ENCODE results near the gene ADAP2.
"Not testable (repeated sequence)": the region's sequence is repeated elsewhere in the genome, so short reads cannot be mapped to it uniquely, and the experiment has no call there.

The ADAP2 gene

DNA sequence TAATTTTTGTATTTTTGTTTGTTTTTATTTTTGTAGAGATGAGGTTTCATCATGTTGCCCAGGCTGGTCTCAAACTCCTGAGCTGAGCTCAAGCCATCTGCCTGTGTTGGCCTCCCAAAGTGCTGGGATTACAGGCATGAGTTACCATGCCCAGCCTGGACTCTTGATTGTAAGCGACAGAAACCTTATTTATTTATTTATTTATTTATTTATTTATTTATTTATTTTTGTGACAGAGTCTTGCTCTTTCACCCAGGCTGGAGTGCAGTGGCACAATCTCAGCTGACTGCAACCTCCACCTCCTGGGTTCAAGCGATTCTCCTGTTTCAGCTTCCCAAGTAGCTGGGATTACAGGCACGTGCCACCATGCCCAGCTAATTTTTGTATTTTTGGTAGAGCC, 8.1 kb downstream of the ADAP2 start:
- DNase-seq (ENCODE audit: low read depth): not testable (repeated sequence)

DNA sequence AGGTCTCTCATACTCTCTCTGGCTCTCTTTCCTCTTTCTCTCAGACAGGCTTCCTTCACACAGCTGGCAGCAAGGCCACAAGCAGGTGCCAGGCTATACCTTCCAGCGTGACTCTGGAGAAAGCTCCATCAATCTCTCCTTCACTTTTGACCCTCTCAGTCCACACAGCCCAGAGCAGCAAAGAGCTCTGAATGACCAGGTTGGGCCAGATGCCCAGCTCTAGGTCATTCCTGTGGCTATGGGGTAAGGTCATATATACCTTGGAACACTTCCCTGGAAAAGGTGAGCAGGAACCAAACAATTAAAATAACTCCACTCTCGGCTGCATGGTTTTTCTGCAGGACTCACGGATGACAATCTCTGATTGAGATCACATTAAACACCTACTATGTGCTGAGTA, 8.8 kb downstream of the ADAP2 start:
- no peak for DNase-seq (ENCODE audit: low read depth)

DNA sequence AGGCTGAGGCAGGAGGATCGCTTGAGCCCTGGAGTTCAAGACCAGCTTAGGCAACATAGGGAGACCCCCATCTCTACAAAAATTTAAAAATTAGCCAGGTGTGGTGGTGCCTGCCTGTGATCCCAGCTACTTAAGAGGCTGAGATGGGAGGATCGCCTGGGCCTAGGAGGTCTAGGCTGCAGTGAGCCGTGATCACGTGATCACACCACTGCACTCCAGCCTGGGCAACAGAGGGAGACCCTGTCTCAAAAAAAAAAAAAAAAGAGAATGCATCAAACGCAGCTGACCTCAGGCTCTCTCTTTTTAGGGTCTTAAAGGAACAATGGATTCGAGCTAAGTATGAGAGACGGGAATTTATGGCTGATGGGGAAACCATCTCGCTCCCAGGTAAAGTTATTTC, 9.8 kb downstream of the ADAP2 start:
- DNase-seq (ENCODE audit: low read depth): not testable (repeated sequence)

DNA sequence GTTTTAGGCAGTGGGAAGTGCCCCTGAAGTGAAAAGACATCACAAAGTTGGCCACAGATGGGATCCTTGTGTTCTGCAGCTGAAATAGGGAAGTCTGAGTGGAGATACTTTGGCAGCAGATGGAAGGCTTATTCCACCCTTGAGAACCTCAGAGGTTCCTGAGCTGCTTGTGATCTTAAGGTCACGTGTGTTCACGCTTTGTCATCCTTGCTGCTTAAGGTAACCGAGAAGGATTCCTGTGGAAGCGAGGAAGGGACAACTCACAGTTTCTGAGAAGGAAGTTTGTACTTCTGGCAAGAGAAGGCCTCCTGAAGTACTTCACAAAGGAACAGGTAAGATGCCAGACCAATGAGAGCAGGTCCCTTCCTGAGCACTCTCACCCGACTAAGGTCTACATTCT, 12.2 kb downstream of the ADAP2 start:
- DNase-seq (ENCODE audit: low read depth): no peak

DNA sequence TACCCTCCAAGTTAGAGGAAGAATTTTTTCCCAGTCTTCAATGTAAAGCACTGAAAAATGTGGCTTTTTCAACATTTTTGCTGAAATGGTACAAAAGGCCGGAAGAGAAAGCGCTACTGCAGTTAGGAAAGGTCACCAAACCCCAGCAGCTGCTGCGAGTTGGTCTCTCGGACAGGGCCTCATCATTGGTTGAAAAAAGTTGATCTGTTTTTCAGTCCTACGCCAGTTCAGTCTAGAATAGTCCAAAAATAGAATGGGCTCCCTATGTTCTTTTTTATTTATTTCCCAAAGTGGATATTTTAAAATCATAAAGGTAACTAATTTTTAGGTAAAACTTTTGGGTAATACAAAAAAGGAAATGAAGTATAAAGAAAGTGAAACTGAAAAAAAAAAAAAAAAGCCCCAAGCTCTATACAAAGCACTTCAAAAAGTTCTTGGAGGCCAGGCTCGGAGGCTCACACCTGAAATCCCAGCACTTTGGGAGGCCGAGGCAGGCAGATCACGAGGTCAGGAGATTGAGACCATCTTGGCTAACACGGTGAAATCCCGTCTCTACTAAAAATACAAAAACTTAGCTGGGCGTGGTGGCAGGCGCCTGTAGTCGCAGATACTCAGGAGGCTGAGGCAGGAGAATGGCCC, 17.4 kb downstream of the ADAP2 start:
- no peak for DNase-seq (ENCODE audit: low read depth)

DNA sequence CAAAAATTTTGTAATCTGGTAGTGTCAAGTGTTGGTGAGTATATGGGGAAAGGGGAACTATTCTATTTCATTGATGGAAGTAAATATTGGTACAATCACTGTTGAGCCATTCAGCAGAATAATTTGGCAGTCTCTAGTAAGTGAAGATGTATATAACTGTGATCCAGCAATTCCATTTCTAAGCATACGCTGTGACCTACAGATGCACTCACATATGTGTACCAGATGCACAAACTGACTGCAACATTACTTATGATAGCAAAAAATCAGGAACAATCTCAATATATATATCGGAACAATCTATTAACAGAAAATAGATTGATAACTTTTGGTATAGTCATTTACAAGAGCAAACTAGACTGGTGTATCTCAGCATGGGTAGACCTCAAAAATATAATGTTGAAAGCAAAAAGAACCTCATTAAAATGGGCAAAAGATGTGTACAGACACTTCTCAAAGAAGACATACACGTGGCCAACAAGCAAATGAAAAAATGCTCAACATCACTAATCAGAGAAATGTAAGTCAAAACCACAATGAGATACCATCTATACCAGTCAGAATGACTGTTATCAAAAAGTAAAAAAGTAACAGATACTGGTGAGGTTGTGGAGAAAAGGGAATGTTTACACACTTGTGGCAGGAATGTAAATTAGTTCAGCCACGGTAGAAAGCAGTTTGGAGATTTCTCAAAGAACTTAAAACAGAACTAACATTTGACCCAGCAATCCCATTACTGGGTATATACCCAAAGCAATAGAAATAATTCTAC, 20.7 kb downstream of the ADAP2 start:
- no peak for DNase-seq (ENCODE audit: low read depth)

DNA sequence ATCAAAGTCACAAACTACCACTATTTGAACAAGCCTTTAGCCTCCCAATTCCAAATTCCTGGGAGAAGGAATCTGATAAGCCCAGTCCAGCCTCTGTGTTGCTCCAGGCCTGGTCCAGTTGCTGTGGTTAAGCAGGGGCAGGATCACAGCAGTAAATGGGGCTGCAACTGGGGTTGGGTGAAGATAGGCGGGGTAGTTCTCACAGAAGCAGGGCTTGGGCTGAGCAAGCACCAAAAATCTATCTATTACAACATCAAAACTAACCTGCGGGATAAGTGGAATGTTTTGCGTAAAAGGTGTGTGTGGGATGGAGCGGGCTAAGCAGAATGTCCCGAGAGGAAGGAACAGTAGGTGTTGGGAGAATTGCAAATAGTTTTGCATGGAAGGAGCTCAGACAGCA, 26.1 kb downstream of the ADAP2 start:
- no peak for DNase-seq (ENCODE audit: low read depth)

DNA sequence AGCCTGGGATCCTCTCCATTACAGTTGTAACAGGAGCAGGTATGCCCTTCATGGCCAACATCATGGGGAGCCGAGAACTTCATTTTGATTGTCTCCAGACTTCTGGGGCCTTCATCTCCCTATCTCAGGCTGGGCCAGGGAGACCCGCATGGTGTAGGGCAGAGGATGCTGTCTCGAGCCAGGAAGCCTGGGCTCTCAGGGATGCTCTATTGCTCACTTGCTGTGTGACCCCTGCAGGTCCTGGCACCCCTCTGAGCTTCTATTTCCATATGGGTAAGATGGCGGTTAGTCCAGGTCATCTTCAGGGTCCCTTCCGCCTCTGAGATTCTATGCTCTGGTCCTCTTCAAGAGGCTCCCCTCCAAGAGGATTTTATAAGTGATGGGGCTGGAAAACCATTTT, 28.4 kb downstream of the ADAP2 start:
- DNase-seq (ENCODE audit: low read depth): no peak

DNA sequence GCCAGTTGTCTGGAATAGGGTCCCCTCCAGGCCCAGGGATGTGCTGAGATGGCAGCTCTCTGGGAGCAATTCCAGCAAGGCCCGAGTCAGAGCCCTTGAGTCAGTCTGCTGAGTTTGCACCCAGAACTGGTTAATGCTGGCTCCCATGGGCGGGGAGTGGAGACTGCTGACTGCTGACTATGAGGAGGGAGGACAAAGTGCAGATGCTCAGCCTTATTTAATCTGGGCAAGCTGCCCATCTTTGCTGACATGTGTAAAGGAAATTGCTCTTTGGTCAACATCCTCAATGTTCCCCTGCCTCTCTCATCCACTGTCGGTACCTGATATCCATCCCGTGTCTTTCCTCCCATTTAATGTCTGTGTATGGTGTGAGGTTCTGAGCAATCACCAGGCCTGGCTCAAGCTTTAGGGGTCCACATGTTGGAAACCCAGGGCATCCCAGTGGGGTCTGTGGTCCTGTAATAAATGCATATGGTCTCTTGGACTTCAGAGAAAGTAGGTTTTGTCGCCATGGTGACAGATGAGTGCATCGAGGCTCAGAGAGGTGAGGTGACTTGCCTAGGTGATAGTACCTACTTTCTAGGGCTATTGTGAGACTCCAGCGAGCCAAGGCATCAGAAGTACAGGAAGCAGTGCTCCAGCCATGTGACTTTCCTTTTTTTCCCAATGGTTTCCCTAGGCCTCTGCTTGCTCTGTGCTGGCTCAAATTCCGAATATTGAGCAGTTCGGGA, 29.1 kb downstream of the ADAP2 start:
- DNase-seq (ENCODE audit: low read depth): no peak

DNA sequence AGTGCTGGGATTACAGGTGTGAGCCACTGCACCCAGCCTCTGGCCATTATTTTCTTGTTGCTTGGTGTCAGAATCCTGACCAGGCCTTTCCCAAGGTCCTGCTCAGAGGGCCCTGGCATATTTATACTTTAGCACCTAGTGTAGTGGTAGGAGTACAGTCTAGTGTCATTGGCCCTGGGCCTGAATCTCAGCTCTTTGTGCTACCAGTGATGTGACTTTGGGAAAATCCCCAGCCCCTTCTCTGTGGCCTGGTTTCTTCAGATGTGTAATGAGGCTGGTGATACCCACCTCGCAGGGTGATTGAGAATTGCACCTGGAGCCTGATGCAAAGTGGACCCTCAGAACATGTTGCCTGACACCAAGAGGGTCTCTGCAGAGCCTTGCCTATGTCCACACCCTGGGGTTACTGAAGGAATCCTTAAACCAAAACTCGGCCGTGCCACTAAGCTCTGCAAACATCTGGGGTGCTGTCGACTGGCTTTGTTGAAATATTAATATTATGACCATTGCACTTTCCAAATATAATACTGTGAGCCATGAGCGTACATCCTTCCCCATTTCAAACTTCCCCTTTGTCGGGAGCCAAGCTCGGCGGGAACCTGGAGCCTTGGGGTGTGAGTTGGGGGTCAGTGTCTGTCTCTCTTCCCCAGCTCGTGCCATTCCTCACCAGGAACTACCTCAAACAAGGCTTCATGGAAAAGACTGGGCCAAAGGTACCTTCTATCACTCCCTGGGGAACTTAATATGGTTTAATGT, 31.1 kb downstream of the ADAP2 start:
- no peak for DNase-seq (ENCODE audit: low read depth)

DNA sequence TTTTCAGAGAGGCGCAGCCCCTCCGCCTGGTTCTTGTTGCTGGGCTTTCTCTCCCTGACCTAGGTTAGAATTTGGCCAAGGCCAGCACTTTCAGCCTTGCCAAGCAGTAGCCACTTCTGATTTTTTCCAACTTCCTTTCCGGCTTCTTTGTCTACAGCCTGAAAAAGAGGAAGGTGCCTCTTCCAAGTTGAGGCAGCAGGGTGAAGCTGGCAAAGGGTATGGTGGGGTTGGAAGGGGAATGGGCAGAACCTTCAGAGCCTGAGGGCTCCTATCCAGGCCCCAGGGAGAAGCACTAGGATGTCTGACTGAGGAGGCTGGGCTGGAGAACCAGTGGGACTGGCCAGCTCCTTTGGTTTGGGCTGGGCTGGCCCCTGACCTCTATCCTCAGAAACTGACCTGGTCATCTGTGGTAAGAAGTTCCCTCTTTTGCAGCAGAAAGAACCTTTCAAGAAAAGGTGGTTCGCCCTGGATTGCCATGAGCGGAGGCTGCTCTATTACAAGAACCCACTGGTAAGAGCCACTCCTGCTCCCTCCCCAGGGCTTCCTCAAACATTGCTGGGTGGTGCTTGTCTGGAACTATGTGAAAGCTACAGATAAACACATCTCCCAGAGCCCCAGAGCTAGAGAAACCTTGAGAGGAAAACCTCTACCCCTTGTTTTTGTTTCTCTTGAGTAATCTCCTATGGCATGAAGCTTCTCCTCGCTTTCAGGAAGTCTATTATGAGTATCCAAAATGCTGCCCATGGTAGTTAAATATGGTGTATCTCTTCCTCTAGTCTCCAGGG, 32.5 kb downstream of the ADAP2 start:
- DNase-seq (ENCODE audit: low read depth): no peak

DNA sequence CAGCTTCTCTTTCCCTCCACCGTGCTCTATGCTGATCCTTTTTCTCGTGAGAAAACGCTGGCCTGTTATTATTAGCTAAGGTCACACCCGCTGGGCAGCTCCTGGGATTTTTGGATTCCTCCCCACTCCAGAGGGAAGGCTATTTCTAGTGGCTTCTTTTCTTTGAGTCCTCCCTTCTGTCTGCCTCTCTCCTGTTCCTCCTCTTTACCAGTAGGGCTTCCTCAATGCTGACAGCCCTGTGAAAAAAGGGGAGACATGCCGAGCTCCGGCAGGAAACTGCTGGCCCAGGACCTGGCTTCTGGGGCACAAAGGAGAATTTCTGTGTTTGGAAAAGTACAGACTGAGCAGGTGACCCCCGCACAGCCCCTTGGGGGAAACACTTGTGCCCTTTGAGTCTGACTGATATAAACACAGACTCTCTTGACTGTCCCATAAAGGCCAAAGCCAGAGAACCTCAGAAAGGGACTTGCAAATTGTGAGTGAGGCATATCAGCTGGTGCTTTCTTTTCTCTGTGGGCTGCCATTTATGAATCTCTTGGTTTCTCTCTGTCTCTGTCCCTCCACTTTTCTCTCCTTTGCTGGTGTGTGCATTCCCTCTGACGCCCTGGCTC, 35.1 kb downstream of the ADAP2 start:
- DNase-seq (ENCODE audit: low read depth): no peak

DNA sequence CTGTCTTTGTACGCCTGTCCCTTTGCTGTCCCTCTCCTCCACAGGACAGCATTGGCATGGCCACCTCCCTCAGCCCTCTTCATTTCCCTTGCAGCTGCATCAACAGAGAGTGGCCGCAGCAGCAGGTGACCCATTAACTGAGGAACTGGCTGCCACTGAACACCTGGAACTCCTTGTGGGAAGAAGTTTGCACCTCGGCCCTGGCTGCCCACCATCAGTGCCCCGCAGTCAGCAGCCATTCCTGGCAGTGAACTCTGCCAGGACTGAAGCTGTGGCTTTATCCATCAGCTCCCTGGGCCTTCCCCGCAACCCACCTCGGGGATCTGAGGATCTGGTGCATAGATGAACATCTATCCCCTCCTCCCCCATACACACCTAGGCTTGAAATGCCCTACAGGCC, 36.0 kb downstream of the ADAP2 start:
- no peak for DNase-seq (ENCODE audit: low read depth)

DNA sequence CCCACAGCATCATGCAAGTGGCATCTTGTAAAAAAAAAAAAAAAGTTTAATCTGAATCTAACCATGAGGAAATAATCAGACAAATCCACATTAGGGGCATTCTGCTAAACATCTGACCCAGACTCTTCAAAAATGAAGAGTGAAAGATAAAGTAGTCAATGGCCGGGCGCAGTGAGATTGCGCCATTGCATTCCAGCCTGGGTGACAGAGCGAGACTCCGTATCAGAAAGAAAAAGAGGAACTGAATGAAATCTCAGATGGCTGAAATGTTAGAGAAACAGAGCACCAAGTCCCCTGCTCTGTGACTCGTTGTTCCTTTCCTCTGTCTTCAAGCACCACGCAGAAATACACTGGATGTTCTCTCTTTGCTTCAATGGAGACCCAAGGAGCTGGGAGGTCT, 36.4 kb downstream of the ADAP2 start:
- no peak for DNase-seq (ENCODE audit: low read depth)

DNA sequence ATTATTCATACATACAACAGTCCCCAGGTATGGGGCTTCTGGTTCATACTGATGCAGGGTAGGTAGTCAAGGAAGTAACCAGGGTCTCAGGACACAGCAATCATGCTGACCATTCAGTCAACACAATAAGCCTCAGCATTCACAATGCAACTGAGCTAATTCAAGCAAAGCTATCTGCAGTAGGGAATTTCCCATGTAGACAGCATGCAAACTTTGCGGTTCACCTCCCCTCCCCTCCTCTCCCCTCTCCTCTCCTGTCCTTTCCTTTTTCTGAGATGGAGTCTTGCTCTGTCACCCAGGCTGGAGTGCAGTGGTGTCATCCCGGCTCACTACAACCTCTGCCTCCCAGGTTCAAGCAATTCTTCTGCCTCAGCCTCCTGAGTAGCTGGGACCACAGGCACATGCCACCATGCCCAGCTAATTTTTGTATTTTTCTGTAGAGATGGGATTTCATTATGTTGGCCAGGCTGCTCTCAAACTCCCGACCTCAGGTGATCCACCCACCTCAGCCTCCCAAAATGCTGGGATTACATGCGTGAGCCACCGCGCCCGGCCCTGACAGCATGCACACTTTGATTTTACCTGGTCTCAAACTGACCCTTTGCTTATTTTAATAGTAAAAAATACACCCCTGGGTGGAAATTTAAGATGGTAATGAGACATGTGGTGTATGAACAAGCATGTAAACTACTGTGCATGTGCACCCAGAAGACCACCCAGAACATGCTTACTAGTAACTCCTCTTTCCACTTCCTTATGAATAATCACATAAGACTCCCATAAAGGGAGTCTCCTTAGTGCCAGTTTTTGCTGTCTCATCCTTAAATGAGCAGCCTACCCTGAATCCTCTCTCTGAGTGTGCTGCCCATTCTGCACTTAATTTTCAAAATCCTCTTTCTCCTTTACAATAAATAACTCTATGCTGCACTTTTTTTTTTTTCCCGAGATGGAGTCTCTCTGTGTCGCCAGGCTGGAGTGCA, 39.8 kb downstream of the ADAP2 start:
- DNase-seq (ENCODE audit: low read depth): no peak

DNA sequence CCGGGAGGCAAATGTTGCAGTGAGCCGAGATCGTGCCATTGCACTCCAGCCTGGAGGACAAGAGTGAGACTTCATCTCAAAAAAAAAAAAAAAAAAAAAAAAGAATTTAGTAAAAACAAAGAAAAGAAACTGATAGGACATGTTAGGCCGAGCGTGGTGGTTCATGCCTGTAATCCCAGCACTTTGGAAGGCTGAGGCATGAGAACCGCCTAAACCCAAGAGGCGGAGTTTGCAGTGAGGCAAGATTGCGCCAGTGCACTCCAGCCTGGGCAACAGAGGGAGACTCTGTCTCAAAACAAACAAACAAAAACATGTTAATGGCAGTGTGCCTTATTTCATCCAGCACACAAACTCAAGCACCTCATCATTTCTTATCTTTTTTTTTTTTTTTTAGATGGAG, 42.6 kb downstream of the ADAP2 start:
- not testable (repeated sequence) for DNase-seq (ENCODE audit: low read depth)

DNA sequence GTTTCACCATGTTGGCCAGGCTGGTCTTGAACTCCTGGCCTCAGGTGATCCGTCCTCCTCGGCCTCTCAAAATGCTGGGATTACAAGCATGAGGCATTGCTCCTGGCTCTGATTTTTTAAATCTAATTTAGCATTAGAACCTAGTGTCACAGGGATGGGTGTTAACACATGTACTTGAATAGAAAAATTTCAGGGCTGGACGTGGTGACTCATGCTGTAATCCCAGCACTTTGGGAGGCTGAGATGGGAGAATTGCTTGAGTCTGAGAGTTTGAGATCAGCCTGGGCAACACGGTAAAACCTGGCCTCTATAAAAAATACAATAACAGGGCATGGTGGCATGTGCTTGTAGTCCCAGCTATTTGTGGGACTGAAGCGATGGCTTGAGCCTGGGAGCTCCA, 43.1 kb downstream of the ADAP2 start:
- no peak for DNase-seq (ENCODE audit: low read depth)

DNA sequence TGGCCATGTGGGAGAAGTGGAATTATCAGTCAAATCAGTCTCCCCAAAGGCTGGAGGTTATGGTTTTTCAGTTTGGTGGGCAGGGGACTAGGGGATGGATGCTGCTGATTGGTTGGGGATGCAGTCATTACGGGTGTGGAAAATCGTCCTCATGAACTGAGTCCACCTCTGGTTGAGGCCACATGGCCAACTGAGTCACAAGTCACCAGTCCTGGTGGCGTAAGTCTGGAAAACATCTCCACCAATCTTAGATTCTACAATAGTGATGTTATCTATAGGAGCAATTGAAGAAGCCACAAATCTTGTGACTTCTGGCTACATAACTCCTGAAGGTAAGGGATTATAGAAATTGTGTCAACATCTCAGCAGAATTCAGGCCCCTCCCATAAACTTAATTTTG, 43.9 kb downstream of the ADAP2 start:
- DNase-seq (ENCODE audit: low read depth): no peak

DNA sequence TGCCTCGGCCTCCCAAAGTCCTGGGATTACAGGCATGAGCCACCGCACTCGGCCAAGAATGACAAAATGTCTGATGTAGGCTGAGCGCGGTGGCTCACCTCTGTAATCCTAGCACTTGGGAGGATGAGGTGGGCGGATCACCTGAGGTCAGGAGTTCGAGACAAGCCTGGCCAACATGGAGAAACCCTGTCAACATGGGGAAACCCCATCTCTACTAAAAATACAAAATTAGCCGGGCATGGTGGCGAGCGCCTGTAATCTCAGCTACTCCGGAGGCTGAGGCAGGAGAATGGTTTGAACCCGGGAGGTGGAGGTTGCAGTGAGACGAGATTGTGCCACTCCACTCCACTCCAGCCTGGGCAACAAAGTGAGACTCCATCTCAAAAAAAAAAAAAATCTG, 46.2 kb downstream of the ADAP2 start:
- DNase-seq (ENCODE audit: low read depth): not testable (repeated sequence)

Measured in HS-27A (cell line).